SK-N-MC (cell line): ENCODE measurements around the gene ITGB2.

Experiments used
- EZH2 ChIP-seq: fragments of 200-600 bp; sonication (generic); IDR thresholded peaks from one replicate; pipeline ENCODE4 v1.6.1; 2017; ENCODE audit warnings: antibody characterized with exemption
- FOXP2 ChIP-seq: optimal IDR thresholded peaks from 2 replicates; pipeline ENCODE3; 2011; ENCODE audit warnings: mild to moderate bottlenecking, moderate library complexity; ENCODE audit not compliant: insufficient read depth; ENCODE audit errors: extremely low read length, control extremely low read depth
- POLR2AphosphoS5 ChIP-seq: IDR thresholded peaks from 2 replicates; pipeline ENCODE4 v1.6.1; 2012; ENCODE audit warnings: mild to moderate bottlenecking, low read depth, low read length, borderline replicate concordance

GRCh38 chr21:44930543-44930981 is 9.9 kb upstream of the ITGB2 start:
- TF ChIP-seq POLR2AphosphoS5 (no peak), EZH2 (no peak), FOXP2 (no peak)
